Hepatocyte (in vitro differentiated cells): Measurements from ENCODE around the gene RAET1E. TPM values are rescaled to one million over a fixed set of nuclear protein-coding genes. Genes with fewer than 3 reads are reported as not detected.

Source experiments
- DNase-seq: peaks from one replicate; pipeline ENCODE4 v3.0.0-alpha.2; 2016; ENCODE audit warnings: low spot score
- H2AFZ ChIP-seq: fragments of 200-600 bp; sonication (generic); 2 replicates; pipeline ENCODE4 v1.6.0; 2016; ENCODE audit warnings: antibody characterized with exemption, mild to moderate bottlenecking
- H3K27ac ChIP-seq: fragments of 200-600 bp; sonication (generic); 2 replicates; pipeline ENCODE4 v1.5.1; 2016; ENCODE audit warnings: mild to moderate bottlenecking
- H3K27me3 ChIP-seq: fragments of 200-600 bp; sonication (generic); 2 replicates; pipeline ENCODE4 v1.6.1; 2016
- H3K36me3 ChIP-seq: fragments of 200-600 bp; sonication (generic); replicated peaks from 2 replicates; pipeline ENCODE4 v1.5.1; 2016; ENCODE audit warnings: low read depth; ENCODE audit not compliant: insufficient read depth
- H3K4me1 ChIP-seq: fragments of 200-600 bp; sonication (generic); 2 replicates; pipeline ENCODE4 v1.5.1; 2016; ENCODE audit warnings: mild to moderate bottlenecking, moderate library complexity; ENCODE audit not compliant: insufficient read depth
- H3K4me2 ChIP-seq: fragments of 200-600 bp; sonication (generic); 2 replicates; pipeline ENCODE4 v1.6.0; 2016
- H3K4me3 ChIP-seq: fragments of 200-600 bp; sonication (generic); 2 replicates; pipeline ENCODE4 v1.5.1; 2016; ENCODE audit warnings: mild to moderate bottlenecking
- H3K79me2 ChIP-seq: fragments of 200-600 bp; sonication (generic); 2 replicates; pipeline ENCODE4 v1.6.0; 2017; ENCODE audit warnings: mild to moderate bottlenecking
- H3K9me2 ChIP-seq: fragments of 200-600 bp; sonication (generic); replicated peaks from 2 replicates; pipeline ENCODE4 v1.6.0; 2017; ENCODE audit warnings: mild to moderate bottlenecking; ENCODE audit not compliant: insufficient read depth
- H3K9me3 ChIP-seq: fragments of 200-600 bp; sonication (generic); 2 replicates; pipeline ENCODE4 v1.5.1; 2016; ENCODE audit warnings: low read depth, mild to moderate bottlenecking
- H4K20me1 ChIP-seq: fragments of 200-600 bp; sonication (generic); 2 replicates; pipeline ENCODE4 v1.6.0; 2016; ENCODE audit warnings: mild to moderate bottlenecking; ENCODE audit not compliant: insufficient read depth, poor library complexity, severe bottlenecking
- CTCF ChIP-seq: fragments of 200-600 bp; sonication (generic); IDR thresholded peaks from 2 replicates; pipeline ENCODE4 v1.5.1; 2016; ENCODE audit warnings: antibody characterized with exemption, mild to moderate bottlenecking; ENCODE audit not compliant: poor library complexity
- EZH2 ChIP-seq: fragments of 200-600 bp; sonication (generic); IDR thresholded peaks from 2 replicates; pipeline ENCODE4 v1.6.1; 2016; ENCODE audit warnings: antibody characterized with exemption, mild to moderate bottlenecking, borderline replicate concordance
- EZH2phosphoT487 ChIP-seq: fragments of 200-600 bp; sonication (generic); IDR thresholded peaks from one replicate; pipeline ENCODE4 v1.6.1; 2018; ENCODE audit warnings: antibody characterized with exemption, mild to moderate bottlenecking, low read depth, moderate library complexity; ENCODE audit not compliant: unreplicated experiment, severe bottlenecking
- WGBS: methylation state at CpG from one replicate; pipeline ENCODE4 v1.1.6; 2016; ENCODE audit warnings: low lambda C conversion rate; ENCODE audit errors: missing lambda C conversion rate; 5-methylcytosine and 5-hydroxymethylcytosine counted together
- polyA plus RNA-seq: library from polyadenylated mRNA; unstranded; fragments of >200 nt; fragmentation: Nextera tagmentation; extraction: Ambion mirVana; gene quantifications from 2 replicates; pipeline ENCODE4 v1.2.1, GENCODE V29; 2016
- total RNA-seq: library from RNA; depleted of rRNA; stranded (reverse); fragments of >200 nt; gene quantifications from 2 replicates; pipeline ENCODE4 v1.2.3, GENCODE V29; 2014

Gene RAET1E
- total and polyA plus RNA-seq, 2 experiments from 2014 or later = not detected

DNA sequence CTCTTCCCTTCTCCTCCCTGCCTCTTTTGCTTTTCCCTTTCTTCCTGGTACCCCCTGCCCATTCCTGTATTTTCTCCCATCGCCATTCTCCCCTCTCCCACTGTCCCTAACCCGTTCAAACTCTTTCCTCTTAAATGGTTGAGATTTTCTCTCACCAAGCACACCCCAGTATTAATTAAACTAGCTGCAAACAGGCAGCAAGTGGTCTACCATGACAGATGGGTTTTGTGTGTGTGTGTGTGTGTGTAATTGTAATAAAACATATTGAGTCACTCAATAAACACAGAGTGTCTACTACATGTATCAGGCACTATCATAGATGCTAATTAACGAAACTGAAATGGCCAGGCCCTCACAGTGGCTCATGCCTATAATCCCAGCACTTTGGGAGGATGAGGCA is 6.7 kb downstream of the RAET1E start:
- no peaks in the 10 kb centered on the region for H3K9me3 ChIP-seq
- no peaks in the 10 kb centered on the region for H4K20me1 ChIP-seq
- no peak overlapping the region for H3K4me3 ChIP-seq
- no peaks in the 10 kb centered on the region for H3K36me3 ChIP-seq
- H3K4me2 ChIP-seq = no peak overlapping the region
- H2AFZ ChIP-seq = no peak overlapping the region
- peaks cover 7% of the 10 kb centered on the region for H3K4me1 ChIP-seq
- no peaks in the 10 kb centered on the region for H3K9me2 ChIP-seq
- H3K27me3 ChIP-seq = no peaks in the 10 kb centered on the region
- TF ChIP-seq CTCF (no peak), EZH2 (no peak), EZH2phosphoT487 (no peak)
- no peak overlapping the region for H3K27ac ChIP-seq
- DNase-seq = no peak
- H3K79me2 ChIP-seq = no peaks in the 10 kb centered on the region
- 85% methylated on average over 3 of the region's 3 CpGs for WGBS

- H3K36me3 ChIP-seq = no peaks in the 10 kb centered on the region
- H3K9me3 ChIP-seq = no peaks in the 10 kb centered on the region
- H3K9me2 ChIP-seq = no peaks in the 10 kb centered on the region
- DNase-seq = no peak
- no peaks in the 10 kb centered on the region for H3K79me2 ChIP-seq
- 90% methylated on average over 6 of the region's 6 CpGs for WGBS
- no peak overlapping the region for H2AFZ ChIP-seq
- no peaks in the 10 kb centered on the region for H4K20me1 ChIP-seq
- peaks cover 3% of the 10 kb centered on the region for H3K4me1 ChIP-seq
- no peak overlapping the region for H3K4me3 ChIP-seq
- TF ChIP-seq EZH2phosphoT487 (no peak), EZH2 (no peak), CTCF (no peak)
- H3K4me2 ChIP-seq = no peak overlapping the region
- H3K27ac ChIP-seq = no peak overlapping the region
- H3K27me3 ChIP-seq = no peaks in the 10 kb centered on the region
Measured at GRCh38 chr6:149890629-149891045, 7.3 kb downstream of the RAET1E start.

- no peak for DNase-seq
- no peak overlapping the region for H3K4me2 ChIP-seq
- H2AFZ ChIP-seq = no peak overlapping the region
- H3K27ac ChIP-seq = no peak overlapping the region
- H3K79me2 ChIP-seq = no peaks in the 10 kb centered on the region
- H3K9me2 ChIP-seq = no peaks in the 10 kb centered on the region
- H3K27me3 ChIP-seq = no peaks in the 10 kb centered on the region
- 79% methylated on average over 7 of the region's 7 CpGs for WGBS
- no peak overlapping the region for H3K4me3 ChIP-seq
- H3K36me3 ChIP-seq = no peaks in the 10 kb centered on the region
- no peaks in the 10 kb centered on the region for H3K9me3 ChIP-seq
- no peaks in the 10 kb centered on the region for H3K4me1 ChIP-seq
- TF ChIP-seq EZH2 (no peak), CTCF (no peak), EZH2phosphoT487 (no peak)
- no peaks in the 10 kb centered on the region for H4K20me1 ChIP-seq
Measured at GRCh38 chr6:149889326-149889725, 8.6 kb downstream of the RAET1E start.

GRCh38 chr6:149888659-149889058 is 9.3 kb downstream of the RAET1E start:
- Histone ChIP-seq H3K4me1 (no peaks in the 10 kb centered on the region), H3K36me3 (no peaks in the 10 kb centered on the region), H3K4me2 (no peak overlapping the region), H3K79me2 (no peaks in the 10 kb centered on the region), H3K4me3 (no peak overlapping the region), H3K9me2 (no peaks in the 10 kb centered on the region), H4K20me1 (no peaks in the 10 kb centered on the region), H2AFZ (no peak overlapping the region), H3K27me3 (no peaks in the 10 kb centered on the region), H3K9me3 (no peaks in the 10 kb centered on the region), H3K27ac (no peak overlapping the region)
- WGBS = 70% methylated on average over 1 of the region's 1 CpG
- DNase-seq = no peak
- TF ChIP-seq EZH2 = no peak
- TF ChIP-seq EZH2phosphoT487 = no peak
- TF ChIP-seq CTCF = no peak
